Keratinocyte (primary cell): Measurements from ENCODE around the gene IGFBP4.

Source experiments
- CTCF ChIP-seq, 3 experiments: IDR thresholded peaks in 1 of 3; conservative IDR thresholded peaks in 1 of 3; optimal IDR thresholded peaks in 1 of 3; 2 replicates in 2 of 3; 3 replicates in 1 of 3; pipeline versions ENCODE3 to v1.5.1; 2011; ENCODE audit warnings: low read length in 3 of 3, mild to moderate bottlenecking in 3 of 3, moderate library complexity in 2 of 3, control low read depth in 1 of 3, inconsistent platforms in 1 of 3; ENCODE audit not compliant: insufficient read depth in 2 of 3; ENCODE audit errors: extremely low read depth in 1 of 3
- EZH2 ChIP-seq: IDR thresholded peaks from one replicate; pipeline ENCODE4 v1.6.1; 2012; ENCODE audit warnings: inconsistent platforms, mild to moderate bottlenecking, low read length, moderate library complexity

GRCh38 chr17:40457369-40457768 is 14.1 kb downstream of the IGFBP4 start:
- TF ChIP-seq CTCF (optimal IDR thresholded peaks at IDR 0.05 in 1 of 3, IDR thresholded peaks at IDR 0.05 in 1 of 3, conservative IDR thresholded peaks at IDR 0.05 in 1 of 3; ENCODE audit: extremely low read depth in 1 of 3, insufficient read depth in 2 of 3, low read length in 3 of 3) (no peak), EZH2 (no peak)
